Type B pancreatic cell (in vitro differentiated cells): Measurements from ENCODE around the gene STK35. TPM values are rescaled to one million over a fixed set of nuclear protein-coding genes. Genes with fewer than 3 reads are reported as not detected.

Experiments used
- DNase-seq: peaks from one replicate; pipeline ENCODE4 v3.0.0; 2021; ENCODE audit warnings: mixed read lengths; ENCODE audit not compliant: unreplicated experiment; ENCODE audit errors: extremely low spot score
- H3K27ac Mint-ChIP-seq: 2 replicates; pipeline ENCODE4 v1.8.0; 2021; ENCODE audit warnings: mild to moderate bottlenecking, mixed read lengths
- H3K27me3 Mint-ChIP-seq: 2 replicates; pipeline ENCODE4 v1.8.0; 2021; ENCODE audit warnings: mixed read lengths
- H3K36me3 Mint-ChIP-seq: 2 replicates; pipeline ENCODE4 v1.8.0; 2021; ENCODE audit warnings: mixed read lengths
- H3K4me1 Mint-ChIP-seq: one replicate; pipeline ENCODE4 v1.8.0; 2021; ENCODE audit warnings: mixed read lengths; ENCODE audit not compliant: unreplicated experiment
- H3K4me3 Mint-ChIP-seq: 2 replicates; pipeline ENCODE4 v1.8.0; 2021; ENCODE audit warnings: mild to moderate bottlenecking, mixed read lengths
- H3K9me3 Mint-ChIP-seq: 2 replicates; pipeline ENCODE4 v1.8.0; 2021; ENCODE audit warnings: mixed read lengths
- CTCF ChIP-seq: fragments of 200-600 bp; sonication (generic); conservative IDR thresholded peaks from 2 replicates; pipeline ENCODE4 v1.5.0; 2021; ENCODE audit warnings: antibody characterized with exemption, mild to moderate bottlenecking
- total RNA-seq: library from RNA; stranded (reverse); gene quantifications from 2 replicates; pipeline ENCODE4 v1.2.1, GENCODE V29; 2021; ENCODE audit warnings: low replicate concordance

The STK35 gene
- total RNA-seq, 1 donor from 2014 or later = 28.3 TPM

- TF ChIP-seq CTCF = no peak
- peaks cover 11% of the 10 kb centered on the region for H3K9me3 Mint-ChIP-seq
- H3K27ac Mint-ChIP-seq = no peak overlapping the region
- no peaks in the 10 kb centered on the region for H3K4me1 Mint-ChIP-seq
- peaks cover 10% of the 10 kb centered on the region for H3K27me3 Mint-ChIP-seq
- no peaks in the 10 kb centered on the region for H3K36me3 Mint-ChIP-seq
- no peak for DNase-seq
- no peak overlapping the region for H3K4me3 Mint-ChIP-seq
Observed at GRCh38 chr20:2059411-2059810, 42.2 kb upstream of the STK35 start.

DNA sequence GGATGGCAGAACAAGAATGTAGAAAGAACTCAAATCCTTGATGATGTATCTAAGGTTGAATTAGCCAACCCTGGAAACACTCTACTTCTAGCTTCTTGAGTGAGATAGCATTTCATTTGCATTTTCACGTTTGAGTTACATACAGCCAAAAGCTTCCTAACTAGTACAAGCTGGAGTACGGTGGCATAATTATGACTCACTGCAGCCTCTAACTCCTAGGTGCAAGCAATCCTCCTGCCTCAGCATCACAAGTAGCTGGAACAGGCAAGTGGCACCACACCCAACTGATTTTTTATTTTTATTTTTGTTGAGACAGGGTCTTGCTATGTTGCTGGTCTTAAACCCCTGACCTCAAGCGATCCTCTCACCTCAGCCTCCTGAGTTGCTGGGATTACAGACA, 36.5 kb upstream of the STK35 start:
- Mint-ChIP-seq H3K4me3 (no peak overlapping the region), H3K9me3 (no peaks in the 10 kb centered on the region), H3K36me3 (no peaks in the 10 kb centered on the region), H3K27ac (no peak overlapping the region), H3K27me3 (peaks cover 20% of the 10 kb centered on the region), H3K4me1 (no peaks in the 10 kb centered on the region)
- no peak for DNase-seq
- no peak for TF ChIP-seq CTCF

DNA sequence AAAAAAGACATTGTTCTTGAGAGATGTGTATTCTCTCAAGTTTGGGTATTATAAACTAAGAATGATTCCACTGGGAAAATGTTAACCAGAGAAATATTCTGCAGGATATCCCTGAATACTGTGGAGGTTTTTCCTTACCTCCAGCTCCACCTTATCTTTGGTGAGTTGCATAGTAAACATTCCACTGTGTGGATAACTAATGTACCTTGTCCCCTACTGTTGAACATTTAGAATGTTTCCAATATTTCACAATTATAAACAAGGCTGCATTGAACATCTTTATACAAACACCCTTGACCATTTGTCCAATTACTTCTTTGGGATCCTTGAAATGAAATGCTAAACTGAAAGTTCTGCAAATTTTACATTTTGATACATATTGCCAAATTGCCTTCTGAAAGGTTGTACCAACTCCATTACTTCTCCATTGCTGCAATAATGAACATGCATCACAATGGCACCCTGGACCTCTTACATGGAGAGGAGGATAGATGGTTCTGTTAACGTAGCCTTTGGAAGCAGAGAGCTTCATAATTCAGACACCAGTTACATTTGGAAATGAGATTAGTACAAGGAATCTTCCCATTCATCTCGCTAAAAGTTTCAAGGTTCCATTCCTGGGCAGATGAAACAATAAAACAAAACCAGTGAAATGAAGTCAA, 35.0 kb upstream of the STK35 start:
- H3K9me3 Mint-ChIP-seq = no peaks in the 10 kb centered on the region
- H3K36me3 Mint-ChIP-seq = no peaks in the 10 kb centered on the region
- H3K27me3 Mint-ChIP-seq = peaks cover 20% of the 10 kb centered on the region
- DNase-seq = no peak
- no peak overlapping the region for H3K4me3 Mint-ChIP-seq
- H3K4me1 Mint-ChIP-seq = no peaks in the 10 kb centered on the region
- TF ChIP-seq CTCF = no peak
- H3K27ac Mint-ChIP-seq = no peak overlapping the region

- H3K4me1 Mint-ChIP-seq = no peaks in the 10 kb centered on the region
- no peak overlapping the region for H3K4me3 Mint-ChIP-seq
- no peaks in the 10 kb centered on the region for H3K36me3 Mint-ChIP-seq
- peaks cover 51% of the 10 kb centered on the region for H3K27me3 Mint-ChIP-seq
- no peak for DNase-seq
- no peaks in the 10 kb centered on the region for H3K9me3 Mint-ChIP-seq
- no peak for TF ChIP-seq CTCF
- H3K27ac Mint-ChIP-seq = no peak overlapping the region
Observed at GRCh38 chr20:2080532-2081224, 20.9 kb upstream of the STK35 start.

DNA sequence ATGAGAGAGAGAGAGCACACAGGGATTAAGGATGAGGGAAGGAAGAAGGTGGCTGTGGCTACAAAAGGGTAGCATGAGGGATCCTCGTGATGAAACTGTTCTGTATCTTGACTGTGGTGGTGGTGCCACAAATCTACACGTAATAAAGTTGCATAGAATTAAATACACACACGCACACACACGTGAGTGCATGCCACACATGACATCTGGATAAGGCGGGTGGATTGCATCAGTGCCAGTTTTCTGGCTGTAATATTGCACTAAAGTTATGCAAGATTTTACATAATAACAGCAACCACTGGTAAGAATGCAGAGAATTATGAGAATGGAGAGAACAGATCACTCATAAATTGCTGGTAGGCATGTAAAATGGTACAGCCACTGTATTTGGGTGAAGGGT, 16.9 kb upstream of the STK35 start:
- no peaks in the 10 kb centered on the region for H3K36me3 Mint-ChIP-seq
- no peak for DNase-seq
- H3K27me3 Mint-ChIP-seq = peaks cover 55% of the 10 kb centered on the region
- no peaks in the 10 kb centered on the region for H3K4me1 Mint-ChIP-seq
- no peak overlapping the region for H3K4me3 Mint-ChIP-seq
- H3K9me3 Mint-ChIP-seq = no peaks in the 10 kb centered on the region
- no peak for TF ChIP-seq CTCF
- no peak overlapping the region for H3K27ac Mint-ChIP-seq
